K562 (cell line): ENCODE results near the gene SAE1.

Experiments
- CHD4 ChIP-seq: fragments of 200-600 bp; sonication (generic); IDR thresholded peaks from 3 replicates; pipeline ENCODE4 v1.6.1; 2012; ENCODE audit warnings: low read depth, mild to moderate bottlenecking, mixed read lengths, low read length, inconsistent platforms; ENCODE audit not compliant: insufficient read depth, insufficient replicate concordance, poor library complexity, severe bottlenecking
- FOXP1 ChIP-seq: sonication (generic); formaldehyde crosslinking; IDR thresholded peaks from 2 replicates; pipeline ENCODE4 v1.8.0; 2022; ENCODE audit warnings: mild to moderate bottlenecking, missing genetic modification reagents
- ZNF146 ChIP-seq: IDR thresholded peaks from one replicate; pipeline ENCODE4 v1.6.1; 2018; ENCODE audit warnings: missing compliant biosample characterization; ENCODE audit not compliant: unreplicated experiment

DNA sequence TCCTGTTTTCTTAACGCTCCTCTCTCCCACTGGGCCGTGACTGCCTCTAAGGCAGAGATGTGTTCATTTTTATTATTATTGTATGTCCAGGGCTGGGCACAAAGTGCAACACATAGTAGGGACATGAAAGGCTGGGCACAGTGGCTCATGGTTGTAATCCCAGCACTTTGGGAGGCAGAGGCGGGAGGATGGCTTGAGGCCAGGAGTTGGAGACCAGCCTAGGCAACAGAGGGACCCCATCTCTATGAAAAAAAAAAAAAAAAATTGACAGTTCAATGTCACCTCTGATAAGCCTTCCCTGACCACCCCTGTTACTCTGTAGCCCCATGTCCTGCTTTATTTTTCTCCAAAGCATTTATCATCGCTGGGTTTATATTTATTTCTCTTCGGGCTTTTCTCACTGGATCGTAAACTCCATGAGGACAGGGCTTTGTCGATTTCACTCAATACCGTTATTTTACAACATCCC, 481 bp upstream of the SAE1 start:
- TF ChIP-seq FOXP1 (CRISPR knock-in tag), result no peak
- TF ChIP-seq CHD4, result peak; percentile 75
- TF ChIP-seq ZNF146, result no peak
